GM12878 (cell line): Measurements from ENCODE around the gene SLC15A1. TPM values are rescaled to one million over a fixed set of nuclear protein-coding genes. Genes with fewer than 3 reads are reported as not detected.

ENCODE experiments used
- ATAC-seq: fragments of 200-7000 bp; cut with Tn5 transposase; 3 replicates; pipeline ENCODE4 v1.9.1; 2020; ENCODE audit warnings: mild to moderate bottlenecking, moderate library complexity
- BruUV-seq: library from RNA; stranded (reverse); fragments of 400-500 nt; replicated peaks from 2 replicates; lab custom pipeline; 2021; lab: Mats Ljungman, UMichigan
- CTCF ChIA-PET: fragments of 300-600 bp; sonication (Branson Sonifier 250); formaldehyde crosslinking; extraction: SDS; loops from one replicate; lab custom pipeline; 2021; ENCODE audit warnings: inconsistent platforms; lab: Yijun Ruan, JAX
- POLR2A ChIA-PET: fragments of 350-600 bp; formaldehyde crosslinking; extraction: SDS; loops from one replicate; lab custom pipeline; 2021; ENCODE audit warnings: inconsistent platforms; lab: Charles Lee
- RAD21 ChIA-PET: fragments of 300-600 bp; sonication (Branson Sonifier 250); formaldehyde crosslinking; loops from one replicate; lab custom pipeline; 2023; ENCODE audit warnings: antibody characterized with exemption; ENCODE audit not compliant: unreplicated experiment; lab: Charles Lee
- SMC1A ChIA-PET: fragments of 300-600 bp; sonication (Branson Sonifier 250); formaldehyde crosslinking; loops from one replicate; lab custom pipeline; 2023; ENCODE audit not compliant: unreplicated experiment, uncharacterized antibody; lab: Charles Lee
- DNase-seq: peaks from one replicate; pipeline ENCODE4 v3.0.0-alpha.2; 2011; ENCODE audit warnings: low read depth, low spot score
- FAIRE-seq: peaks from 3 replicates; lab custom pipeline; 2011; peaks lifted over from hg19 to GRCh38; lab: Jason Lieb, UNC
- H2AFZ ChIP-seq: 2 replicates; pipeline ENCODE4 v1.6.0; 2011; ENCODE audit warnings: low read depth, low read length, control low read depth; ENCODE audit not compliant: control insufficient read depth
- H3K27ac ChIP-seq: 2 replicates; pipeline ENCODE4 v1.5.1; 2011; ENCODE audit warnings: control low read depth; ENCODE audit not compliant: control insufficient read depth, insufficient read depth
- H3K27me3 ChIP-seq, 2 experiments: replicated peaks in 1 of 2; 2 replicates each; pipeline versions ENCODE4 v1.6.0 to v1.6.1; 2011; ENCODE audit warnings: low read length in 1 of 2; ENCODE audit not compliant: control insufficient read depth in 2 of 2, insufficient read depth in 2 of 2
- H3K36me3 ChIP-seq, 2 experiments: 2 replicates each; pipeline ENCODE4 v1.5.1; 2011; ENCODE audit warnings: low read length in 1 of 2; ENCODE audit not compliant: control insufficient read depth in 2 of 2, insufficient read depth in 2 of 2
- H3K4me1 ChIP-seq: 2 replicates; pipeline ENCODE4 v1.6.1; 2011; ENCODE audit warnings: mild to moderate bottlenecking, low read length, moderate library complexity, mixed read lengths; ENCODE audit not compliant: control insufficient read depth, insufficient read depth
- H3K4me2 ChIP-seq: 2 replicates; pipeline ENCODE4 v1.6.0; 2011; ENCODE audit warnings: control low read depth; ENCODE audit not compliant: control insufficient read depth, insufficient read depth
- H3K4me3 ChIP-seq: fragments of 200-600 bp; sonication (generic); 2 replicates; pipeline ENCODE4 v1.5.1; 2016
- H3K79me2 ChIP-seq: 2 replicates; pipeline ENCODE4 v1.6.0; 2011; ENCODE audit warnings: low read length; ENCODE audit not compliant: control insufficient read depth, insufficient read depth
- H3K9ac ChIP-seq: 2 replicates; pipeline ENCODE4 v1.8.0; 2011; ENCODE audit warnings: low read length, control low read depth, mixed read lengths; ENCODE audit not compliant: control insufficient read depth, insufficient read depth
- H3K9me3 ChIP-seq: replicated peaks from 3 replicates; pipeline ENCODE4 v1.5.1; 2011; ENCODE audit warnings: mild to moderate bottlenecking, low read length; ENCODE audit not compliant: control insufficient read depth, insufficient read depth
- H4K20me1 ChIP-seq: 2 replicates; pipeline ENCODE4 v1.6.0; 2011; ENCODE audit not compliant: control insufficient read depth, insufficient read depth
- ATF7 ChIP-seq: fragments of 450-650 bp; IDR thresholded peaks from 2 replicates; pipeline ENCODE4 v1.6.1; 2016; ENCODE audit warnings: low read depth, mild to moderate bottlenecking
- BACH1 ChIP-seq: fragments of 450-650 bp; IDR thresholded peaks from 2 replicates; pipeline ENCODE4 v1.6.1; 2017; ENCODE audit warnings: mild to moderate bottlenecking, borderline replicate concordance
- BCL11A ChIP-seq: IDR thresholded peaks from 2 replicates; pipeline ENCODE4 v1.6.1; 2011; ENCODE audit warnings: low read depth, low read length
- BMI1 ChIP-seq: fragments of 450-650 bp; IDR thresholded peaks from 2 replicates; pipeline ENCODE4 v1.6.1; 2016; ENCODE audit warnings: mild to moderate bottlenecking, moderate library complexity, borderline replicate concordance
- CBX5 ChIP-seq: sonication (generic); IDR thresholded peaks from 2 replicates; pipeline ENCODE4 v1.6.1; 2016; ENCODE audit warnings: low read depth, moderate library complexity, mild to moderate bottlenecking, inconsistent platforms
- GATAD2B ChIP-seq: fragments of 450-650 bp; conservative IDR thresholded peaks from 2 replicates; pipeline ENCODE4 v1.6.1; 2017; ENCODE audit warnings: low read depth, mild to moderate bottlenecking, moderate library complexity
- HDGF ChIP-seq: fragments of 450-650 bp; IDR thresholded peaks from 2 replicates; pipeline ENCODE4 v1.6.1; 2016; ENCODE audit warnings: antibody characterized with exemption
- NFYA ChIP-seq: IDR thresholded peaks from 2 replicates; pipeline ENCODE4 v1.6.1; 2011; ENCODE audit warnings: low read depth, mild to moderate bottlenecking, low read length, improper control_type of control experiment, borderline replicate concordance
- POLR2AphosphoS5 ChIP-seq: IDR thresholded peaks from 2 replicates; pipeline ENCODE4 v1.6.1; 2011; ENCODE audit warnings: mild to moderate bottlenecking, low read length, inconsistent platforms
- SREBF1 ChIP-seq: IDR thresholded peaks from 2 replicates; pipeline ENCODE4 v1.6.1; 2012; ENCODE audit warnings: mild to moderate bottlenecking, low read length
- WGBS: methylation state at CpG from one replicate; pipeline ENCODE4 v1.1.6; 2016; ENCODE audit warnings: low lambda C conversion rate; ENCODE audit not compliant: insufficient replicate concordance, insufficient coverage; ENCODE audit errors: missing lambda C conversion rate; 5-methylcytosine and 5-hydroxymethylcytosine counted together
- in situ Hi-C: fragments of 300-500 bp; cut with MboI; formaldehyde crosslinking; loops from 9 replicates; pipeline ENCODE4 v1.14.3; 2018; ENCODE audit warnings: mixed read lengths
- intact Hi-C: fragments of 100-400 bp; cut with micrococcal nuclease; formaldehyde crosslinking; loops from one replicate; pipeline ENCODE4 v1.14.2; 2022; ENCODE audit not compliant: unreplicated experiment
- polyA plus RNA-seq, 11 experiments: library from polyadenylated mRNA; depleted of rRNA in 4 of 11; unstranded in 6 of 11; stranded (reverse) in 5 of 11; fragments of >200 nt; fragmentation: Nextera tagmentation in 4 of 11; fragmentation: Illumina TruSeq in 1 of 11; extraction: Ambion mirVana in 4 of 11; extraction: Trizol in 1 of 11; gene quantifications; 1 replicate in 1 of 11; 2 replicates in 10 of 11; pipeline versions ENCODE4 v1.2.1 to v1.2.3, GENCODE V29; 2011 to 2016; ENCODE audit warnings: inconsistent platforms in 2 of 11, missing spikeins in 2 of 11, low read depth in 1 of 11
- total RNA-seq, 4 experiments: library from RNA; depleted of rRNA in 3 of 4; stranded (reverse); fragments of >200 nt in 3 of 4; fragmentation: Illumina TruSeq in 1 of 4; extraction: Trizol in 1 of 4; gene quantifications; 2 replicates each; pipeline versions ENCODE4 v1.2.1 to v1.2.3, GENCODE V29; 2013 to 2021
- TF ChIP-seq, protein P1 (sequence below): fragments of 150-350 bp; IDR thresholded peaks from 2 replicates; pipeline ENCODE4 v1.6.1; 2014; ENCODE audit warnings: mild to moderate bottlenecking, low read depth, low read length
- TF ChIP-seq, protein P2 (sequence below): IDR thresholded peaks from 2 replicates; pipeline ENCODE4 v1.6.1; 2011; ENCODE audit warnings: borderline replicate concordance, low read depth, mild to moderate bottlenecking, moderate library complexity, mixed read lengths, low read length; ENCODE audit not compliant: insufficient read depth; ENCODE audit errors: extremely low read length
- TF ChIP-seq, protein P3 (sequence below): IDR thresholded peaks from 2 replicates; pipeline ENCODE4 v1.6.1; 2011; ENCODE audit warnings: low read depth, low read length, improper control_type of control experiment, borderline replicate concordance

SLC15A1 gene
- total and polyA plus RNA-seq, 10 of the 15 experiments (the other 5 are each of a cell fraction or from before 2014, with no cell fraction given), result not detected

DNA sequence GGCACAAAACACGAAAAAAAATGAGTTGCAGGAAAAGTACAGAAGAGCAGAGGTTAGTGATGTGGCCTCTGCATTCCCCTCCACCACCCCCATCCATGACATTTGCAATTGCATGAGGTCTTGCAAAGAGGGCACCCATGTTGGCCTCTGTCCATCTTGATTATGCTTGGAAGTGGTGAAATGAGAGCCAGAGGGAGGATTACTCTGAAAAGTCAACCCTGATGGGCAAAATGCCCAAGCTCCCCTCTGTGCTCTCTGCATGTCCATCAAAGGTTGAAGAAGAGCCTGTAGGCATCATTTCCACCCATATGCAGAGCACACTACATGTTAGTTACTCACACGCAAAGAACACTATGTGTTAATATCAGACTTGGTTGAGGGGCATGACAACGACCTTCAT, 71.4 kb downstream of the SLC15A1 start:
- no peak overlapping the region for H3K27ac ChIP-seq
- TF ChIP-seq BACH1 (no peak), POLR2AphosphoS5 (no peak), BMI1 (no peak), BCL11A (no peak), GATAD2B (no peak), SREBF1 (no peak), CBX5 (no peak), HDGF (no peak), ATF7 (no peak), NFYA (no peak)
- TF ChIP-seq, protein P1, sequence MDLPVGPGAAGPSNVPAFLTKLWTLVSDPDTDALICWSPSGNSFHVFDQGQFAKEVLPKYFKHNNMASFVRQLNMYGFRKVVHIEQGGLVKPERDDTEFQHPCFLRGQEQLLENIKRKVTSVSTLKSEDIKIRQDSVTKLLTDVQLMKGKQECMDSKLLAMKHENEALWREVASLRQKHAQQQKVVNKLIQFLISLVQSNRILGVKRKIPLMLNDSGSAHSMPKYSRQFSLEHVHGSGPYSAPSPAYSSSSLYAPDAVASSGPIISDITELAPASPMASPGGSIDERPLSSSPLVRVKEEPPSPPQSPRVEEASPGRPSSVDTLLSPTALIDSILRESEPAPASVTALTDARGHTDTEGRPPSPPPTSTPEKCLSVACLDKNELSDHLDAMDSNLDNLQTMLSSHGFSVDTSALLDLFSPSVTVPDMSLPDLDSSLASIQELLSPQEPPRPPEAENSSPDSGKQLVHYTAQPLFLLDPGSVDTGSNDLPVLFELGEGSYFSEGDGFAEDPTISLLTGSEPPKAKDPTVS, result no peak
- TF ChIP-seq, protein P2, sequence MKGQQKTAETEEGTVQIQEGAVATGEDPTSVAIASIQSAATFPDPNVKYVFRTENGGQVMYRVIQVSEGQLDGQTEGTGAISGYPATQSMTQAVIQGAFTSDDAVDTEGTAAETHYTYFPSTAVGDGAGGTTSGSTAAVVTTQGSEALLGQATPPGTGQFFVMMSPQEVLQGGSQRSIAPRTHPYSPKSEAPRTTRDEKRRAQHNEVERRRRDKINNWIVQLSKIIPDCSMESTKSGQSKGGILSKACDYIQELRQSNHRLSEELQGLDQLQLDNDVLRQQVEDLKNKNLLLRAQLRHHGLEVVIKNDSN, result no peak
- TF ChIP-seq, protein P3, sequence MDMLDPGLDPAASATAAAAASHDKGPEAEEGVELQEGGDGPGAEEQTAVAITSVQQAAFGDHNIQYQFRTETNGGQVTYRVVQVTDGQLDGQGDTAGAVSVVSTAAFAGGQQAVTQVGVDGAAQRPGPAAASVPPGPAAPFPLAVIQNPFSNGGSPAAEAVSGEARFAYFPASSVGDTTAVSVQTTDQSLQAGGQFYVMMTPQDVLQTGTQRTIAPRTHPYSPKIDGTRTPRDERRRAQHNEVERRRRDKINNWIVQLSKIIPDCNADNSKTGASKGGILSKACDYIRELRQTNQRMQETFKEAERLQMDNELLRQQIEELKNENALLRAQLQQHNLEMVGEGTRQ, result no peak
- DNase-seq, result no peak
- ChIA-PET RAD21 (no interaction called here), POLR2A (no interaction called here), SMC1A (no interaction called here), CTCF (interaction anchor here (0.7 kb wide), 1 partner anchor 207 kb away, joined by 4 read pairs; no protein-coding TSS in a partner anchor)
- no peak overlapping the region for H2AFZ ChIP-seq
- no peak overlapping the region for H3K4me2 ChIP-seq
- no peaks in the 10 kb centered on the region for H3K79me2 ChIP-seq
- FAIRE-seq, result no peak
- H3K36me3 ChIP-seq, result no peaks in the 10 kb centered on the region
- intact Hi-C loops (no loop called here), in situ Hi-C loops (no loop called here)
- H3K4me3 ChIP-seq, result no peak overlapping the region
- H3K9me3 ChIP-seq, result no peaks in the 10 kb centered on the region
- 47% methylated on average over 3 of the region's 3 CpGs for WGBS
- no TSS peak for BruUV-seq
- no peaks in the 10 kb centered on the region for H4K20me1 ChIP-seq
- ATAC-seq, result no peak
- no peak overlapping the region for H3K9ac ChIP-seq
- no peaks in the 10 kb centered on the region for H3K4me1 ChIP-seq
- 0 out of 4 replicates have a peak, but pooled peaks cover 0 to 2% of the 10 kb centered on the region in 2 experiments for H3K27me3 ChIP-seq
